GM12878 (cell line): ENCODE results near the gene CCDC187. TPM values are rescaled to one million over a fixed set of nuclear protein-coding genes. Genes with fewer than 3 reads are reported as not detected.

Source experiments
- ATAC-seq: fragments of 200-7000 bp; cut with Tn5 transposase; 3 replicates; pipeline ENCODE4 v1.9.1; 2020; ENCODE audit warnings: mild to moderate bottlenecking, moderate library complexity
- BruUV-seq: library from RNA; stranded (reverse); fragments of 400-500 nt; replicated peaks from 2 replicates; lab custom pipeline; 2021; lab: Mats Ljungman, UMichigan
- CTCF ChIA-PET: fragments of 300-600 bp; sonication (Branson Sonifier 250); formaldehyde crosslinking; extraction: SDS; loops from one replicate; lab custom pipeline; 2021; ENCODE audit warnings: inconsistent platforms; lab: Yijun Ruan, JAX
- POLR2A ChIA-PET: fragments of 350-600 bp; formaldehyde crosslinking; extraction: SDS; loops from one replicate; lab custom pipeline; 2021; ENCODE audit warnings: inconsistent platforms; lab: Charles Lee
- RAD21 ChIA-PET: fragments of 300-600 bp; sonication (Branson Sonifier 250); formaldehyde crosslinking; loops from one replicate; lab custom pipeline; 2023; ENCODE audit warnings: antibody characterized with exemption; ENCODE audit not compliant: unreplicated experiment; lab: Charles Lee
- SMC1A ChIA-PET: fragments of 300-600 bp; sonication (Branson Sonifier 250); formaldehyde crosslinking; loops from one replicate; lab custom pipeline; 2023; ENCODE audit not compliant: unreplicated experiment, uncharacterized antibody; lab: Charles Lee
- DNase-seq: peaks from one replicate; pipeline ENCODE4 v3.0.0-alpha.2; 2011; ENCODE audit warnings: low read depth, low spot score
- FAIRE-seq: peaks from 3 replicates; lab custom pipeline; 2011; peaks lifted over from hg19 to GRCh38; lab: Jason Lieb, UNC
- H2AFZ ChIP-seq: 2 replicates; pipeline ENCODE4 v1.6.0; 2011; ENCODE audit warnings: low read depth, low read length, control low read depth; ENCODE audit not compliant: control insufficient read depth
- H3K27ac ChIP-seq: 2 replicates; pipeline ENCODE4 v1.5.1; 2011; ENCODE audit warnings: control low read depth; ENCODE audit not compliant: control insufficient read depth, insufficient read depth
- H3K27me3 ChIP-seq, 2 experiments: replicated peaks in 1 of 2; 2 replicates each; pipeline versions ENCODE4 v1.6.0 to v1.6.1; 2011; ENCODE audit warnings: low read length in 1 of 2; ENCODE audit not compliant: control insufficient read depth in 2 of 2, insufficient read depth in 2 of 2
- H3K36me3 ChIP-seq, 2 experiments: 2 replicates each; pipeline ENCODE4 v1.5.1; 2011; ENCODE audit warnings: low read length in 1 of 2; ENCODE audit not compliant: control insufficient read depth in 2 of 2, insufficient read depth in 2 of 2
- H3K4me1 ChIP-seq: 2 replicates; pipeline ENCODE4 v1.6.1; 2011; ENCODE audit warnings: mild to moderate bottlenecking, low read length, moderate library complexity, mixed read lengths; ENCODE audit not compliant: control insufficient read depth, insufficient read depth
- H3K4me2 ChIP-seq: 2 replicates; pipeline ENCODE4 v1.6.0; 2011; ENCODE audit warnings: control low read depth; ENCODE audit not compliant: control insufficient read depth, insufficient read depth
- H3K4me3 ChIP-seq: fragments of 200-600 bp; sonication (generic); 2 replicates; pipeline ENCODE4 v1.5.1; 2016
- H3K79me2 ChIP-seq: 2 replicates; pipeline ENCODE4 v1.6.0; 2011; ENCODE audit warnings: low read length; ENCODE audit not compliant: control insufficient read depth, insufficient read depth
- H3K9ac ChIP-seq: 2 replicates; pipeline ENCODE4 v1.8.0; 2011; ENCODE audit warnings: low read length, control low read depth, mixed read lengths; ENCODE audit not compliant: control insufficient read depth, insufficient read depth
- H3K9me3 ChIP-seq: replicated peaks from 3 replicates; pipeline ENCODE4 v1.5.1; 2011; ENCODE audit warnings: mild to moderate bottlenecking, low read length; ENCODE audit not compliant: control insufficient read depth, insufficient read depth
- H4K20me1 ChIP-seq: 2 replicates; pipeline ENCODE4 v1.6.0; 2011; ENCODE audit not compliant: control insufficient read depth, insufficient read depth
- FOXM1 ChIP-seq: IDR thresholded peaks from 2 replicates; pipeline ENCODE4 v1.6.1; 2012; ENCODE audit warnings: low read depth, mild to moderate bottlenecking, inconsistent platforms, low read length, moderate library complexity
- MEF2A ChIP-seq: IDR thresholded peaks from 2 replicates; pipeline ENCODE4 v1.6.1; 2011; ENCODE audit warnings: low read depth, mild to moderate bottlenecking, low read length, moderate library complexity; ENCODE audit not compliant: insufficient read depth
- SIX5 ChIP-seq: IDR thresholded peaks from 2 replicates; pipeline ENCODE4 v1.6.1; 2011; ENCODE audit warnings: mild to moderate bottlenecking, low read depth, low read length, moderate library complexity; ENCODE audit not compliant: severe bottlenecking
- ZNF592 ChIP-seq: fragments of 450-650 bp; IDR thresholded peaks from 2 replicates; pipeline ENCODE4 v1.6.1; 2017; ENCODE audit warnings: mild to moderate bottlenecking, moderate library complexity
- WGBS: methylation state at CpG from one replicate; pipeline ENCODE4 v1.1.6; 2016; ENCODE audit warnings: low lambda C conversion rate; ENCODE audit not compliant: insufficient replicate concordance, insufficient coverage; ENCODE audit errors: missing lambda C conversion rate; 5-methylcytosine and 5-hydroxymethylcytosine counted together
- in situ Hi-C: fragments of 300-500 bp; cut with MboI; formaldehyde crosslinking; loops from 9 replicates; pipeline ENCODE4 v1.14.3; 2018; ENCODE audit warnings: mixed read lengths
- intact Hi-C: fragments of 100-400 bp; cut with micrococcal nuclease; formaldehyde crosslinking; loops from one replicate; pipeline ENCODE4 v1.14.2; 2022; ENCODE audit not compliant: unreplicated experiment
- polyA plus RNA-seq, 11 experiments: library from polyadenylated mRNA; depleted of rRNA in 4 of 11; unstranded in 6 of 11; stranded (reverse) in 5 of 11; fragments of >200 nt; fragmentation: Nextera tagmentation in 4 of 11; fragmentation: Illumina TruSeq in 1 of 11; extraction: Ambion mirVana in 4 of 11; extraction: Trizol in 1 of 11; gene quantifications; 1 replicate in 1 of 11; 2 replicates in 10 of 11; pipeline versions ENCODE4 v1.2.1 to v1.2.3, GENCODE V29; 2011 to 2016; ENCODE audit warnings: inconsistent platforms in 2 of 11, missing spikeins in 2 of 11, low read depth in 1 of 11
- total RNA-seq, 4 experiments: library from RNA; depleted of rRNA in 3 of 4; stranded (reverse); fragments of >200 nt in 3 of 4; fragmentation: Illumina TruSeq in 1 of 4; extraction: Trizol in 1 of 4; gene quantifications; 2 replicates each; pipeline versions ENCODE4 v1.2.1 to v1.2.3, GENCODE V29; 2013 to 2021

Gene CCDC187
- total and polyA plus RNA-seq, 10 of the 15 experiments (the other 5 are each of a cell fraction or from before 2014, with no cell fraction given): 0.04 to 0.23 (median 0.04) TPM; not detected in 7

- TF ChIP-seq ZNF592 (no peak), FOXM1 (no peak), SIX5 (no peak)
Measured at GRCh38 chr9:136346157-136346481, 42.2 kb upstream of the CCDC187 start (continued).

- no peak for FAIRE-seq
- BruUV-seq: no TSS peak
- ChIA-PET SMC1A (no interaction called here), CTCF (no interaction called here), POLR2A (interaction anchor here (0.6 kb wide), 1 partner anchor 22 kb away, joined by 3 read pairs; no protein-coding TSS in a partner anchor), RAD21 (interaction anchor here (1.4 kb wide), 1 partner anchor 139 kb away, joined by 3 read pairs; no protein-coding TSS in a partner anchor)
- in situ Hi-C loops (no loop called here), intact Hi-C loops (no loop called here)
- Histone ChIP-seq H2AFZ (no peak overlapping the region), H3K4me1 (no peaks in the 10 kb centered on the region), H4K20me1 (no peaks in the 10 kb centered on the region), H3K27me3 (no peaks in the 10 kb centered on the region; a peak in 1 of 4 replicates), H3K9me3 (no peaks in the 10 kb centered on the region), H3K4me3 (no peak overlapping the region), H3K79me2 (no peaks in the 10 kb centered on the region), H3K9ac (no peak overlapping the region), H3K36me3 (no peaks in the 10 kb centered on the region), H3K27ac (no peak overlapping the region), H3K4me2 (no peak overlapping the region)
- no peak for DNase-seq
- WGBS: 42% methylated on average over 42 of the region's 43 CpGs
- TF ChIP-seq MEF2A: no peak
- no peak for ATAC-seq
Measured at GRCh38 chr9:136345281-136346156, 41.6 kb upstream of the CCDC187 start.
